Sciatic nerve (tissue), 2 donors: ENCODE measurements around the gene INPP5K. TPM values are rescaled to one million over a fixed set of nuclear protein-coding genes. Genes with fewer than 3 reads are reported as not detected.
"Not testable (repeated sequence)": the region's sequence is repeated elsewhere in the genome, so short reads cannot be mapped to it uniquely, and the experiment has no call there.

Source experiments
- ATAC-seq: fragments of 200-7000 bp; cut with Tn5 transposase; one replicate; pipeline ENCODE4 v1.9.1; 2020; ENCODE audit warnings: mild to moderate bottlenecking, moderate library complexity
- DNase-seq: peaks from one replicate; pipeline ENCODE4 v3.0.0-alpha.2; 2020; ENCODE audit warnings: low spot score
- intact Hi-C: fragments of 100-400 bp; cut with DNase I; formaldehyde crosslinking; loops from one replicate; pipeline ENCODE4 v1.14.2; 2022
- total RNA-seq: library from RNA; stranded (reverse); fragmentation: NEBNext Ultra II Directional; extraction: Animal tissue kit (Norgen Biotek cat#: 25700); gene quantifications from one replicate; pipeline ENCODE4 v1.2.1, GENCODE V29; 2021
- donor health status: DM: no; HTN: no; CAD: no.
- donor health status: DM: no; HTN: no; CAD: no.

Gene INPP5K
- total RNA-seq, 1 donor from 2014 or later = 46.5 TPM

- intact Hi-C loops = loop anchor here (10.0 kb wide), 1 partner anchor 237 kb away; the partner anchor contains the start of genes BHLHA9 and TRARG1
- peak; percentile 27 for ATAC-seq
These were observed 4.6 kb downstream of the INPP5K start for GRCh38 chr17:1511756-1512321.

GRCh38 chr17:1511290-1511689 is 5.1 kb downstream of the INPP5K start:
- peak; percentile 76 for DNase-seq
- ATAC-seq = peak; percentile 67
- intact Hi-C loops = loop anchor here (10.0 kb wide), 1 partner anchor 236 kb away; the partner anchor contains the start of genes BHLHA9 and TRARG1

More at GRCh38 chr17:1511756-1512321, 4.6 kb downstream of the INPP5K start:
- DNase-seq = no peak

GRCh38 chr17:1509290-1509881 is 7.0 kb downstream of the INPP5K start:
- ATAC-seq = no peak
- DNase-seq = no peak
- intact Hi-C loops = no loop called here

- DNase-seq, ATAC-seq, intact Hi-C loops: not testable (repeated sequence)
These were observed 7.7 kb downstream of the INPP5K start for GRCh38 chr17:1508709-1509108.

GRCh38 chr17:1506649-1507267 is 9.7 kb downstream of the INPP5K start:
- ATAC-seq = no peak
- intact Hi-C loops = no loop called here
- no peak for DNase-seq

GRCh38 chr17:1505586-1505985 is 10.8 kb downstream of the INPP5K start:
- intact Hi-C loops = no loop called here
- ATAC-seq (no peak), DNase-seq (no peak)

- DNase-seq (no peak), ATAC-seq (no peak)
- intact Hi-C loops = no loop called here
These were observed 11.5 kb downstream of the INPP5K start for GRCh38 chr17:1504866-1505265.

- intact Hi-C loops = no loop called here
- ATAC-seq = no peak
These were observed 12.7 kb downstream of the INPP5K start for GRCh38 chr17:1503699-1504098.

GRCh38 chr17:1498869-1499268 is 17.5 kb downstream of the INPP5K start:
- no peak for ATAC-seq
- no peak for DNase-seq
- intact Hi-C loops = no loop called here

More at GRCh38 chr17:1503699-1504098, 12.7 kb downstream of the INPP5K start:
- DNase-seq = no peak

- intact Hi-C loops = no loop called here
- ATAC-seq (no peak), DNase-seq (no peak)
These were observed 18.2 kb downstream of the INPP5K start for GRCh38 chr17:1498233-1498632.

- DNase-seq (no peak), ATAC-seq (no peak)
- intact Hi-C loops = no loop called here
These were observed 18.6 kb downstream of the INPP5K start for GRCh38 chr17:1497831-1498230.

GRCh38 chr17:1496869-1497268 is 19.5 kb downstream of the INPP5K start:
- intact Hi-C loops = no loop called here
- no peak for DNase-seq
- ATAC-seq = no peak

GRCh38 chr17:1495265-1495989 is 21.0 kb downstream of the INPP5K start:
- peak; percentile 57 for DNase-seq
- ATAC-seq = no peak
- intact Hi-C loops = no loop called here

GRCh38 chr17:1494736-1495253 is 21.6 kb downstream of the INPP5K start:
- ATAC-seq = no peak
- intact Hi-C loops = no loop called here
- DNase-seq = peak; percentile 55

- ATAC-seq (no peak), DNase-seq (peak; percentile 50)
- intact Hi-C loops = no loop called here
These were observed 22.2 kb downstream of the INPP5K start for GRCh38 chr17:1494203-1494602.

- intact Hi-C loops = no loop called here
- DNase-seq (no peak), ATAC-seq (no peak)
These were observed 23.0 kb downstream of the INPP5K start for GRCh38 chr17:1493291-1493980.

- no peak for DNase-seq
- intact Hi-C loops = no loop called here
- peak; percentile 4 for ATAC-seq
These were observed 23.9 kb downstream of the INPP5K start, which contains the start of gene MYO1C for GRCh38 chr17:1492249-1493206. Gene MYO1C (minus strand): TSS chr17:1492686. CDS start chr17:1492487, 199 bp downstream.
